Loucy (cell line): ENCODE results near the gene CARD6.

Source experiments
- CTCF ChIP-seq: fragments of 200-600 bp; sonication (generic); conservative IDR thresholded peaks from 2 replicates; pipeline ENCODE4 v1.5.1; 2014; ENCODE audit warnings: mild to moderate bottlenecking, antibody characterized with exemption, low read length
- EZH2phosphoT487 ChIP-seq: fragments of 200-600 bp; IDR thresholded peaks from 2 replicates; pipeline ENCODE4 v1.6.1; 2018; ENCODE audit warnings: antibody characterized with exemption, mild to moderate bottlenecking, moderate library complexity, borderline replicate concordance

GRCh38 chr5:40823459-40823858 lies 17.7 kb upstream of the CARD6 start:
- no peak for TF ChIP-seq CTCF
- no peak for TF ChIP-seq EZH2phosphoT487
